ENCODE measurements around the gene TADA2B.
"Not testable (repeated sequence)": the region's sequence is repeated elsewhere in the genome, so short reads cannot be mapped to it uniquely, and the experiment has no call there.

TADA2B gene

GRCh38 chr4:7086384-7086783, 43.2 kb downstream of the TADA2B start:
- no peak for DNase-seq

GRCh38 chr4:7087036-7087435, 43.9 kb downstream of the TADA2B start:
- no peak for DNase-seq

- no peak for DNase-seq
These were observed 46.2 kb downstream of the TADA2B start for GRCh38 chr4:7089213-7089986.

- no peak for DNase-seq
These were observed 48.9 kb downstream of the TADA2B start for GRCh38 chr4:7092026-7092425.

GRCh38 chr4:7094916-7095315, 51.7 kb downstream of the TADA2B start:
- DNase-seq: no peak

- no peak for DNase-seq
These were observed 52.5 kb downstream of the TADA2B start for GRCh38 chr4:7095611-7096155.

- DNase-seq: no peak
These were observed 53.1 kb downstream of the TADA2B start for GRCh38 chr4:7096236-7096635.

- peak; percentile 36 for DNase-seq
These were observed 58.7 kb downstream of the TADA2B start for GRCh38 chr4:7101692-7102515.

- not testable (repeated sequence) for DNase-seq
These were observed 59.3 kb downstream of the TADA2B start for GRCh38 chr4:7102516-7102909.

GRCh38 chr4:7103031-7103606, 59.9 kb downstream of the TADA2B start:
- DNase-seq: peak; percentile 84

- DNase-seq: no peak
These were observed 60.6 kb downstream of the TADA2B start for GRCh38 chr4:7103607-7104365.

GRCh38 chr4:7104366-7105031, 61.3 kb downstream of the TADA2B start:
- DNase-seq: no peak

- no peak for DNase-seq
These were observed 62.1 kb downstream of the TADA2B start for GRCh38 chr4:7105276-7105675.

GRCh38 chr4:7107166-7107905, 64.2 kb downstream of the TADA2B start:
- no peak for DNase-seq

Measured in stimulated activated CD4-positive, alpha-beta T cell treated with anti-CD3 and anti-CD28 coated beads, Interleukin-12 subunit alpha, Interleukin-12 subunit beta, amount 100 ng/mL, for 4 hours (primary cell).